Epithelial cell of esophagus (primary cell): Measurements from ENCODE around the gene CACNA1G.

ENCODE experiments used
- DNase-seq: peaks from one replicate; pipeline ENCODE4 v3.0.0; 2010; ENCODE audit warnings: low read depth
- H3K4me3 ChIP-seq: 2 replicates; pipeline ENCODE4 v1.5.1; 2011; ENCODE audit warnings: mild to moderate bottlenecking, low read length, control low read depth
- CTCF ChIP-seq: IDR thresholded peaks from 2 replicates; pipeline ENCODE4 v1.5.1; 2011; ENCODE audit warnings: low read depth, mild to moderate bottlenecking, low read length, control low read depth, inconsistent platforms; ENCODE audit not compliant: insufficient read depth; ENCODE audit errors: missing control alignments

Gene CACNA1G

GRCh38 chr17:50657054-50657453, 96.5 kb downstream of the CACNA1G start:
- H3K4me3 ChIP-seq: no peak overlapping the region
- no peak for TF ChIP-seq CTCF
- no peak for DNase-seq

GRCh38 chr17:50657627-50658026, 97.1 kb downstream of the CACNA1G start:
- no peak for TF ChIP-seq CTCF
- no peak for DNase-seq
- no peak overlapping the region for H3K4me3 ChIP-seq

GRCh38 chr17:50658616-50659015, 98.1 kb downstream of the CACNA1G start:
- no peak overlapping the region for H3K4me3 ChIP-seq
- no peak for TF ChIP-seq CTCF
- no peak for DNase-seq

GRCh38 chr17:50659179-50659578, 98.7 kb downstream of the CACNA1G start:
- no peak for DNase-seq
- H3K4me3 ChIP-seq: no peak overlapping the region
- no peak for TF ChIP-seq CTCF

- no peak for DNase-seq
- no peak overlapping the region for H3K4me3 ChIP-seq
These were observed 99.7 kb downstream of the CACNA1G start for GRCh38 chr17:50660042-50660886.

GRCh38 chr17:50660887-50661345, 100.4 kb downstream of the CACNA1G start:
- DNase-seq: no peak

More at GRCh38 chr17:50660042-50660886, 99.7 kb downstream of the CACNA1G start:
- TF ChIP-seq CTCF: no peak

More at GRCh38 chr17:50660887-50661345, 100.4 kb downstream of the CACNA1G start:
- TF ChIP-seq CTCF: no peak
- no peak overlapping the region for H3K4me3 ChIP-seq
